ENCODE results near the gene AFAP1L1.

Gene AFAP1L1

GRCh38 chr5:149239917-149240316 lies 31.7 kb upstream of the AFAP1L1 start (continued):
- no peak for TF ChIP-seq ZNF146 (tag by site-specific recombination; IDR thresholded peaks at IDR 0.05)

- Histone ChIP-seq H3K4me1 (ENCODE audit: control insufficient read depth, insufficient read depth, low read length) (no peaks in the 10 kb centered on the region), H3K27ac (ENCODE audit: extremely low read depth, low read depth, low read length) (no peak overlapping the region), H3K36me3 (ENCODE audit: control insufficient read depth in 2 of 2, insufficient read depth in 1 of 2, low read length in 2 of 2) (no peaks in the 10 kb centered on the region), H3K9me3 (ENCODE audit: control insufficient read depth, insufficient read depth, low read depth, low read length) (no peaks in the 10 kb centered on the region), H3K4me3 (ENCODE audit: low read depth, low read length) (no peak overlapping the region)
- TF ChIP-seq ZNF433 (tag by site-specific recombination; IDR thresholded peaks at IDR 0.05; ENCODE audit: low read depth) (no peak), ZNF701 (tag by site-specific recombination; IDR thresholded peaks at IDR 0.05) (no peak), ZNF157 (tag by site-specific recombination; IDR thresholded peaks at IDR 0.05) (no peak), ZNF645 (tag by site-specific recombination; IDR thresholded peaks at IDR 0.05) (no peak), ZSCAN18 (tag by site-specific recombination; IDR thresholded peaks at IDR 0.05) (no peak), ZNF184 (tag by site-specific recombination; IDR thresholded peaks at IDR 0.05) (no peak), PRDM10 (tag by site-specific recombination; IDR thresholded peaks at IDR 0.05) (no peak)
- ChIA-PET CTCF (interaction anchor here (0.7 to 1.8 kb wide), 5 partner anchors 17 to 195 kb away, joined by 3 to 8 read pairs (median 6); partner anchors contain the start of gene ABLIM3), POLR2A (no interaction called here)
Observed at GRCh38 chr5:149240354-149240998, 31.2 kb upstream of the AFAP1L1 start.

- H3K9me3 ChIP-seq (ENCODE audit: control insufficient read depth, insufficient read depth, low read depth, low read length), result no peaks in the 10 kb centered on the region
- H3K36me3 ChIP-seq (ENCODE audit: control insufficient read depth in 2 of 2, insufficient read depth in 1 of 2, low read length in 2 of 2), result no peaks in the 10 kb centered on the region
- no peaks in the 10 kb centered on the region for H3K4me1 ChIP-seq (ENCODE audit: control insufficient read depth, insufficient read depth, low read length)
- H3K27ac ChIP-seq (ENCODE audit: extremely low read depth, low read depth, low read length), result no peak overlapping the region
- ChIA-PET CTCF (interaction anchor here (0.5 to 1.8 kb wide), 4 partner anchors 23 to 101 kb away, joined by 3 to 8 read pairs (median 6); partner anchors contain the start of gene ABLIM3), POLR2A (no interaction called here)
- TF ChIP-seq ZNF426 (tag by site-specific recombination; IDR thresholded peaks at IDR 0.05), result no peak
- TF ChIP-seq PRDM10 (tag by site-specific recombination; IDR thresholded peaks at IDR 0.05), result peak; percentile 28; the same call in 1 of the 2 replicates
- H3K4me3 ChIP-seq (ENCODE audit: low read depth, low read length), result no peak overlapping the region
Observed at GRCh38 chr5:149242339-149242738, 29.3 kb upstream of the AFAP1L1 start.

All from HEK293 (cell line).